H1 (cell line): ENCODE results near the gene LRRC14B. TPM values are rescaled to one million over a fixed set of nuclear protein-coding genes. Genes with fewer than 3 reads are reported as not detected.

Experiments used
- CTCF ChIA-PET: fragments of 300-600 bp; sonication (Branson Sonifier 250); formaldehyde crosslinking; loops from one replicate; lab custom pipeline; 2021; ENCODE audit not compliant: partially characterized antibody; lab: Charles Lee
- POLR2A ChIA-PET: fragments of 300-600 bp; sonication (Branson Sonifier 250); formaldehyde crosslinking; loops from one replicate; lab custom pipeline; 2021; ENCODE audit warnings: inconsistent platforms; ENCODE audit not compliant: partially characterized antibody; lab: Charles Lee
- DNase-seq, 2 experiments: peaks; one replicate each; pipeline versions ENCODE4 v3.0.0 to v3.0.0-alpha.2; 2010 to 2022; ENCODE audit warnings: low spot score in 2 of 2, low read depth in 1 of 2, mixed read lengths in 1 of 2
- FAIRE-seq: peaks from 2 replicates; lab custom pipeline; 2011; peaks lifted over from hg19 to GRCh38; lab: Jason Lieb, UNC
- H2AFZ ChIP-seq: 2 replicates; pipeline ENCODE4 v1.8.1; 2012; ENCODE audit warnings: low read length, inconsistent platforms
- H2AK5ac ChIP-seq: 2 replicates; pipeline ENCODE4 v1.6.1; 2013; ENCODE audit warnings: low read depth, low read length
- H2BK120ac ChIP-seq: replicated peaks from 2 replicates; pipeline ENCODE3; 2013; ENCODE audit warnings: low read depth, low read length, inconsistent platforms
- H2BK12ac ChIP-seq: 2 replicates; pipeline ENCODE4 v1.6.1; 2013; ENCODE audit warnings: low read depth, low read length
- H2BK15ac ChIP-seq: 2 replicates; pipeline ENCODE4 v1.6.1; 2013; ENCODE audit warnings: low read length
- H2BK20ac ChIP-seq: 2 replicates; pipeline ENCODE4 v1.6.1; 2013; ENCODE audit warnings: low read length
- H2BK5ac ChIP-seq: 2 replicates; pipeline ENCODE4 v1.6.1; 2013; ENCODE audit warnings: low read depth, low read length
- H3K14ac ChIP-seq: 2 replicates; pipeline ENCODE4 v1.6.1; 2013; ENCODE audit warnings: inconsistent platforms; ENCODE audit not compliant: insufficient read length
- H3K18ac ChIP-seq: 2 replicates; pipeline ENCODE4 v1.6.1; 2013; ENCODE audit warnings: low read length; ENCODE audit errors: extremely low read depth
- H3K23ac ChIP-seq: 2 replicates; pipeline ENCODE4 v1.6.1; 2013; ENCODE audit warnings: inconsistent platforms; ENCODE audit not compliant: insufficient read length
- H3K23me2 ChIP-seq: 2 replicates; pipeline ENCODE4 v1.6.1; 2013; ENCODE audit warnings: low read depth, low read length
- H3K27ac ChIP-seq: 2 replicates; pipeline ENCODE4 v1.6.1; 2011; ENCODE audit warnings: low read depth, low read length, inconsistent platforms
- H3K27me3 ChIP-seq, 4 experiments: replicated peaks in 1 of 4; 1 replicate in 1 of 4; 2 replicates in 3 of 4; pipeline versions ENCODE4 v1.6.1 to v1.8.1; 2011 to 2013; ENCODE audit warnings: low read length in 3 of 4, mild to moderate bottlenecking in 3 of 4, inconsistent platforms in 2 of 4, mixed read lengths in 2 of 4, moderate library complexity in 1 of 4; ENCODE audit not compliant: control insufficient read depth in 3 of 4, insufficient read depth in 3 of 4; ENCODE audit errors: extremely low read depth in 1 of 4
- H3K36me3 ChIP-seq, 4 experiments: 2 replicates each; pipeline versions ENCODE4 v1.6.1 to v1.8.1; 2011 to 2013; ENCODE audit warnings: mild to moderate bottlenecking in 4 of 4, low read length in 3 of 4, moderate library complexity in 2 of 4, control low read depth in 1 of 4, inconsistent platforms in 1 of 4; ENCODE audit not compliant: insufficient read depth in 4 of 4, control insufficient read depth in 2 of 4
- H3K4ac ChIP-seq: replicated peaks from 2 replicates; pipeline ENCODE3; 2013; ENCODE audit warnings: low read length, low read depth, mixed read lengths, inconsistent platforms; ENCODE audit not compliant: insufficient read length
- H3K4me1 ChIP-seq, 4 experiments: replicated peaks in 1 of 4; 1 replicate in 1 of 4; 2 replicates in 3 of 4; pipeline versions ENCODE4 v1.6.1 to v1.8.1; 2011 to 2013; ENCODE audit warnings: low read length in 3 of 4, inconsistent platforms in 2 of 4, mixed read lengths in 1 of 4; ENCODE audit not compliant: insufficient read depth in 4 of 4, control insufficient read depth in 3 of 4
- H3K4me2 ChIP-seq, 2 experiments: 2 replicates each; pipeline versions ENCODE4 v1.6.1 to v1.8.1; 2011 to 2013; ENCODE audit warnings: low read depth in 2 of 2, low read length in 2 of 2, control low read depth in 1 of 2, inconsistent platforms in 1 of 2, mild to moderate bottlenecking in 1 of 2; ENCODE audit not compliant: insufficient read depth in 1 of 2
- H3K4me3 ChIP-seq, 4 experiments: fragments of 200-600, 300-600 bp in 1 of 4; sonication (generic), shearing (Covaris generic), sonication (Bioruptor Twin) in 1 of 4; 2 replicates each; pipeline versions ENCODE4 v1.5.1 to v1.8.1; 2011 to 2016; ENCODE audit warnings: low read length in 4 of 4, low read depth in 3 of 4, control low read depth in 2 of 4, inconsistent platforms in 2 of 4, mild to moderate bottlenecking in 2 of 4, mixed read lengths in 1 of 4, moderate library complexity in 1 of 4; ENCODE audit not compliant: insufficient read depth in 2 of 4; ENCODE audit errors: extremely low read depth in 1 of 4
- H3K56ac ChIP-seq: replicated peaks from 2 replicates; pipeline ENCODE3; 2013; ENCODE audit warnings: low read depth, mild to moderate bottlenecking, mixed read lengths, low read length, inconsistent platforms; ENCODE audit not compliant: insufficient read length
- H3K79me1 ChIP-seq: 2 replicates; pipeline ENCODE4 v1.6.1; 2013; ENCODE audit warnings: low read depth, low read length, control low read depth
- H3K79me2 ChIP-seq, 2 experiments: 2 replicates each; pipeline versions ENCODE4 v1.6.1 to v1.8.1; 2012 to 2013; ENCODE audit warnings: low read length in 2 of 2, mild to moderate bottlenecking in 2 of 2, inconsistent platforms in 1 of 2; ENCODE audit not compliant: insufficient read depth in 2 of 2, control insufficient read depth in 1 of 2
- H3K9ac ChIP-seq, 4 experiments: replicated peaks in 1 of 4; 1 replicate in 1 of 4; 2 replicates in 3 of 4; pipeline versions ENCODE4 v1.6.1 to v1.8.1; 2011 to 2013; ENCODE audit warnings: low read depth in 3 of 4, low read length in 3 of 4, control low read depth in 2 of 4, mild to moderate bottlenecking in 2 of 4, moderate library complexity in 2 of 4, inconsistent platforms in 1 of 4; ENCODE audit errors: extremely low read depth in 1 of 4
- H3K9me3 ChIP-seq, 2 experiments: 2 replicates each; pipeline versions ENCODE4 v1.6.1 to v1.8.1; 2012 to 2013; ENCODE audit warnings: mild to moderate bottlenecking in 2 of 2, moderate library complexity in 2 of 2, control low read depth in 1 of 2, inconsistent platforms in 1 of 2, low read depth in 1 of 2, low read length in 1 of 2, mixed read lengths in 1 of 2; ENCODE audit not compliant: insufficient read depth in 2 of 2
- H4K20me1 ChIP-seq, 2 experiments: replicated peaks in 1 of 2; 2 replicates each; pipeline versions ENCODE3 to v1.8.1; 2011 to 2013; ENCODE audit warnings: inconsistent platforms in 2 of 2, low read length in 2 of 2, mild to moderate bottlenecking in 1 of 2; ENCODE audit not compliant: insufficient read depth in 2 of 2, control insufficient read depth in 1 of 2
- H4K5ac ChIP-seq: 2 replicates; pipeline ENCODE4 v1.6.1; 2013; ENCODE audit warnings: low read length, low read depth, mixed read lengths, inconsistent platforms; ENCODE audit not compliant: insufficient read length
- H4K8ac ChIP-seq: 2 replicates; pipeline ENCODE4 v1.8.0; 2013; ENCODE audit warnings: mild to moderate bottlenecking, moderate library complexity, low read length, inconsistent platforms; ENCODE audit not compliant: insufficient read depth; ENCODE audit errors: extremely low read depth
- H4K91ac ChIP-seq: replicated peaks from 2 replicates; pipeline ENCODE3; 2013; ENCODE audit warnings: low read length, mixed read lengths, inconsistent platforms; ENCODE audit not compliant: insufficient read length
- HDAC6 ChIP-seq: IDR thresholded peaks from one replicate; pipeline ENCODE4 v1.7.1; 2012; ENCODE audit warnings: low read depth, mild to moderate bottlenecking, inconsistent platforms, low read length, moderate library complexity
- WGBS, 2 experiments: shearing (Covaris generic) in 1 of 2; methylation state at CpG; one replicate each; pipeline versions ENCODE4 v1.1.6 to v1.1.7; 2013 to 2015; ENCODE audit warnings: low lambda C conversion rate in 2 of 2, mixed read lengths in 2 of 2, inconsistent platforms in 1 of 2, low coverage in 1 of 2, missing lambda C conversion rate in 1 of 2; ENCODE audit not compliant: insufficient replicate concordance in 2 of 2, insufficient coverage in 1 of 2, insufficient read length in 1 of 2; ENCODE audit errors: extremely low coverage in 1 of 2, missing lambda C conversion rate in 1 of 2; 5-methylcytosine and 5-hydroxymethylcytosine counted together
- polyA plus RNA-seq, 7 experiments: library from polyadenylated mRNA; depleted of rRNA in 3 of 7; stranded (reverse) in 5 of 7; unstranded in 2 of 7; fragments of >200 nt in 5 of 7; fragments of 200-250 nt in 2 of 7; gene quantifications; 1 replicate in 5 of 7; 2 replicates in 1 of 7; 4 replicates in 1 of 7; pipeline versions ENCODE4 v1.2.1 to v1.2.3, GENCODE V29; 2011 to 2013; ENCODE audit warnings: missing spikeins in 2 of 7, mixed read lengths in 2 of 7
- total RNA-seq: library from RNA; stranded (reverse); fragmentation: NEBNext Ultra II Directional; extraction: Animal tissue kit (Norgen Biotek cat#: 25700); gene quantifications from 2 replicates; pipeline ENCODE4 v1.2.1, GENCODE V29; 2021

Gene LRRC14B
- total and polyA plus RNA-seq, 2 of the 8 experiments (the other 6 are each of a cell fraction or from before 2014, with no cell fraction given) = not detected

DNA sequence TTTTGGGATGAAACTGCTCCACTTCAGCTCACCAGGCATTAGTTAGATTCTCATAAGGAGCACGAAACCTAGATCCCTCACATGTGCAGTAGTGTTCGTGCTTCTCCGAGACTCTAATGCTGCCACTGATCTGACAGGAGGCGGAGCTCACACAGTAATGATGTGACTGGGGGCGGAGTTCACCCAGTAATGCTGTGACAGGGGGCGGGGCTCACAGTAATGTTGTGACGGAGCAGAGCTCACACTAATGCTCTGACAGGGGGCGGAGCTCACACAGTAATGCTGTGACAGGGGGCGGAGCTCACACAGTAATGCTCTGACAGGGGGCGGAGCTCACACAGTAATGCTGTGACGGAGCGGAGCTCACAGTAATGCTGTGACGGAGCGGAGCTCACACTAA lies 27.1 kb upstream of the LRRC14B start:
- H2BK5ac ChIP-seq = no peak overlapping the region
- peaks cover 0 to 4% of the 10 kb centered on the region in 2 experiments; a peak in 1 of 4 replicates for H3K9me3 ChIP-seq
- ChIA-PET CTCF (interaction anchor here (1.1 kb wide), 1 partner anchor 21 kb away, joined by 3 read pairs; no protein-coding TSS in a partner anchor), POLR2A (interaction anchor here (0.8 to 2.1 kb wide), 2 partner anchors 21 to 302 kb away, joined by 3 to 5 read pairs; no protein-coding TSS in a partner anchor)
- H3K4me3 ChIP-seq = no peak overlapping the region
- peaks cover 2 to 36% (median 9%) of the 10 kb centered on the region in 4 experiments; a peak in 5 of 8 replicates for H3K36me3 ChIP-seq
- H4K20me1 ChIP-seq = peaks cover under 1 to 5% of the 10 kb centered on the region in 2 experiments
- no peak overlapping the region for H3K4ac ChIP-seq
- H2BK12ac ChIP-seq = no peak overlapping the region
- no peak overlapping the region for H4K91ac ChIP-seq
- FAIRE-seq (no peak), DNase-seq (no peak)
- no peak overlapping the region for H2BK15ac ChIP-seq
- no peak overlapping the region for H3K9ac ChIP-seq
- no peak overlapping the region for H3K4me2 ChIP-seq
- no peaks in the 10 kb centered on the region for H3K27me3 ChIP-seq
- no peak overlapping the region for H3K56ac ChIP-seq
- H3K23me2 ChIP-seq = no peaks in the 10 kb centered on the region
- WGBS, 2 experiments = 90% methylated on average over 13 of the region's 14 CpGs; no CpG with 5 or more reads in 1 of the 2 experiments
- H4K5ac ChIP-seq = no peak overlapping the region
- no peak overlapping the region for H3K14ac ChIP-seq
- no peaks in the 10 kb centered on the region for H3K4me1 ChIP-seq
- H3K79me2 ChIP-seq = no peaks in the 10 kb centered on the region
- no peak overlapping the region for H3K27ac ChIP-seq
- no peak overlapping the region for H2BK120ac ChIP-seq
- H2BK20ac ChIP-seq = no peak overlapping the region
- no peak overlapping the region for H2AK5ac ChIP-seq
- H4K8ac ChIP-seq = no peak overlapping the region
- H3K18ac ChIP-seq = no peak overlapping the region
- no peaks in the 10 kb centered on the region for H3K79me1 ChIP-seq
- H3K23ac ChIP-seq = no peak overlapping the region
- H2AFZ ChIP-seq = no peak overlapping the region
- TF ChIP-seq HDAC6 = no peak
